HepG2 (cell line): Measurements from ENCODE around the gene ARHGEF10L. TPM values are rescaled to one million over a fixed set of nuclear protein-coding genes. Genes with fewer than 3 reads are reported as not detected.

Source experiments
- ATAC-seq: fragments of 200-7000 bp; cut with Tn5 transposase; 3 replicates; pipeline ENCODE4 v1.9.1; 2020; ENCODE audit warnings: mild to moderate bottlenecking, moderate library complexity
- BruUV-seq: library from RNA; stranded (reverse); fragments of 400-500 nt; replicated peaks from 2 replicates; lab custom pipeline; 2021; lab: Mats Ljungman, UMichigan
- CTCF ChIA-PET: fragments of 300-600 bp; formaldehyde crosslinking; extraction: SDS; loops from one replicate; lab custom pipeline; 2021; ENCODE audit warnings: low total read pairs, inconsistent platforms, low intra/inter-chr PET ratio; lab: Yijun Ruan, JAX
- POLR2A ChIA-PET: fragments of 350-600 bp; sonication (Branson Sonifier 250); formaldehyde crosslinking; loops from one replicate; lab custom pipeline; 2020; ENCODE audit warnings: antibody characterized with exemption, inconsistent platforms; lab: Yijun Ruan, JAX
- DNase-seq: peaks from one replicate; pipeline ENCODE4 v3.0.0-alpha.2; 2015; ENCODE audit warnings: low spot score
- FAIRE-seq: peaks from 3 replicates; lab custom pipeline; 2011; peaks lifted over from hg19 to GRCh38; lab: Jason Lieb, UNC
- H2AFZ ChIP-seq: one replicate; pipeline ENCODE4 v1.6.1; 2011; ENCODE audit warnings: low read length, inconsistent platforms
- H3K27ac ChIP-seq: fragments of 300-600 bp; 3 replicates; pipeline ENCODE4 v1.8.0; 2011; ENCODE audit warnings: mixed run types, mild to moderate bottlenecking, mixed read lengths, low read length, inconsistent platforms; ENCODE audit not compliant: insufficient read depth; ENCODE audit errors: extremely low read length
- H3K27me3 ChIP-seq, 2 experiments: fragments of 200-600 bp in 1 of 2; 2 replicates in 1 of 2; 3 replicates in 1 of 2; pipeline versions ENCODE4 v1.6.0 to v1.8.0; 2011; ENCODE audit warnings: low read length in 2 of 2, mild to moderate bottlenecking in 2 of 2, moderate library complexity in 2 of 2, inconsistent platforms in 1 of 2; ENCODE audit not compliant: insufficient read depth in 2 of 2, control insufficient read depth in 1 of 2
- H3K36me3 ChIP-seq, 2 experiments: fragments of 200-600 bp in 1 of 2; replicated peaks in 1 of 2; 2 replicates in 1 of 2; 3 replicates in 1 of 2; pipeline versions ENCODE4 v1.5.1 to v1.8.0; 2011; ENCODE audit warnings: low read length in 2 of 2, inconsistent platforms in 1 of 2; ENCODE audit not compliant: insufficient read depth in 2 of 2, control insufficient read depth in 1 of 2
- H3K4me1 ChIP-seq: 2 replicates; pipeline ENCODE4 v1.5.1; 2012; ENCODE audit warnings: low read length, inconsistent platforms; ENCODE audit not compliant: insufficient read depth
- H3K4me2 ChIP-seq: 2 replicates; pipeline ENCODE4 v1.6.0; 2011; ENCODE audit warnings: low read depth, low read length, inconsistent platforms
- H3K4me3 ChIP-seq, 3 experiments: fragments of 200-600 bp in 1 of 3; sonication (generic), shearing (Covaris generic) in 1 of 3; replicated peaks in 1 of 3; 2 replicates each; pipeline ENCODE4 v1.5.1; 2011 to 2016; ENCODE audit warnings: low read length in 3 of 3, inconsistent platforms in 2 of 3, low read depth in 2 of 3, mild to moderate bottlenecking in 2 of 3, control low read depth in 1 of 3, mixed read lengths in 1 of 3; ENCODE audit not compliant: insufficient read depth in 1 of 3
- H3K79me2 ChIP-seq: one replicate; pipeline ENCODE4 v1.6.1; 2011; ENCODE audit warnings: low read length, inconsistent platforms; ENCODE audit not compliant: insufficient read depth
- H3K9ac ChIP-seq: 2 replicates; pipeline ENCODE4 v1.6.0; 2011; ENCODE audit warnings: mild to moderate bottlenecking, low read depth, low read length, inconsistent platforms; ENCODE audit not compliant: insufficient read depth
- H3K9me3 ChIP-seq: 2 replicates; pipeline ENCODE4 v1.5.1; 2012; ENCODE audit warnings: mild to moderate bottlenecking, low read length
- H4K20me1 ChIP-seq: 2 replicates; pipeline ENCODE4 v1.6.0; 2011; ENCODE audit warnings: inconsistent platforms, mild to moderate bottlenecking, low read length, moderate library complexity; ENCODE audit not compliant: insufficient read depth
- ATF7 ChIP-seq, 2 experiments: fragments of 450-650 bp in 1 of 2; sonication (generic) in 1 of 2; formaldehyde crosslinking in 1 of 2; IDR thresholded peaks; 2 replicates each; pipeline versions ENCODE4 v1.4.0 to v1.6.1; 2016 to 2020; ENCODE audit warnings: antibody characterized with exemption in 1 of 2, mild to moderate bottlenecking in 1 of 2, missing genetic modification reagents in 1 of 2
- FOXA3 ChIP-seq: IDR thresholded peaks from 2 replicates; pipeline ENCODE4 v1.6.1; 2016; ENCODE audit warnings: missing genetic modification reagents, missing compliant biosample characterization
- HDAC2 ChIP-seq: sonication (generic); formaldehyde crosslinking; IDR thresholded peaks from 2 replicates; pipeline ENCODE4 v1.4.0; 2020; ENCODE audit warnings: missing genetic modification reagents
- HNF4A ChIP-seq: sonication (generic); formaldehyde crosslinking; IDR thresholded peaks from 2 replicates; pipeline ENCODE4 v1.4.0; 2020; ENCODE audit warnings: missing genetic modification reagents
- HNF4G ChIP-seq, 2 experiments: sonication (generic) in 1 of 2; formaldehyde crosslinking in 1 of 2; IDR thresholded peaks; 2 replicates each; pipeline versions ENCODE4 v1.4.0 to v1.6.1; 2011 to 2020; ENCODE audit warnings: borderline replicate concordance in 2 of 2, low read depth in 2 of 2, mild to moderate bottlenecking in 2 of 2, low read length in 1 of 2, missing genetic modification reagents in 1 of 2, moderate library complexity in 1 of 2
- HOXA3 ChIP-seq: sonication (generic); formaldehyde crosslinking; IDR thresholded peaks from 2 replicates; pipeline ENCODE4 v1.5.0; 2020; ENCODE audit warnings: missing genetic modification reagents
- LCORL ChIP-seq, 2 experiments: fragments of 450-650 bp in 1 of 2; sonication (generic) in 1 of 2; formaldehyde crosslinking in 1 of 2; IDR thresholded peaks; 2 replicates each; pipeline versions ENCODE4 v1.5.0 to v1.6.1; 2017 to 2020; ENCODE audit warnings: antibody characterized with exemption in 1 of 2, missing genetic modification reagents in 1 of 2
- NCOR1 ChIP-seq: fragments of 200-600 bp; sonication (generic); IDR thresholded peaks from 2 replicates; pipeline ENCODE4 v1.7.0; 2017; ENCODE audit warnings: antibody characterized with exemption, low read length, borderline replicate concordance
- RARA ChIP-seq: IDR thresholded peaks from 2 replicates; pipeline ENCODE4 v1.6.1; 2016; ENCODE audit warnings: missing genetic modification reagents, missing compliant biosample characterization
- RXRA ChIP-seq: sonication (generic); formaldehyde crosslinking; IDR thresholded peaks from 2 replicates; pipeline ENCODE4 v1.5.1; 2020; ENCODE audit warnings: missing genetic modification reagents
- TEAD3 ChIP-seq: optimal IDR thresholded peaks from 2 replicates; pipeline ENCODE3; 2016; ENCODE audit warnings: borderline replicate concordance
- XRCC5 ChIP-seq: fragments of 200-400 bp; formaldehyde crosslinking; optimal IDR thresholded peaks from 2 replicates; pipeline ENCODE3; 2017; ENCODE audit warnings: mild to moderate bottlenecking, low read length
- ZBTB21 ChIP-seq: sonication (generic); formaldehyde crosslinking; IDR thresholded peaks from 2 replicates; pipeline ENCODE4 v1.4.0; 2020; ENCODE audit warnings: missing genetic modification reagents
- ZFP37 ChIP-seq: sonication (generic); formaldehyde crosslinking; IDR thresholded peaks from 2 replicates; pipeline ENCODE4 v1.4.0; 2020; ENCODE audit warnings: missing genetic modification reagents, borderline replicate concordance
- ZNF614 ChIP-seq: IDR thresholded peaks from 2 replicates; pipeline ENCODE4 v1.6.1; 2018; ENCODE audit warnings: missing biosample characterization, missing genetic modification reagents, inconsistent platforms, borderline replicate concordance
- WGBS: methylation state at CpG from one replicate; pipeline ENCODE4 v1.1.6; 2017; ENCODE audit warnings: low lambda C conversion rate; 5-methylcytosine and 5-hydroxymethylcytosine counted together
- in situ Hi-C: cut with HindIII; loops from 2 replicates; pipeline ENCODE4 v1.10.0; 2017; ENCODE audit warnings: low pct_unique_long_range_greater_than_20kb; ENCODE audit not compliant: extremely low pct_ligation_motif_present
- intact Hi-C: fragments of 100-400 bp; cut with micrococcal nuclease; formaldehyde crosslinking; loops from one replicate; pipeline ENCODE4 v1.10.0; 2022; ENCODE audit not compliant: unreplicated experiment
- polyA plus RNA-seq, 8 experiments: library from polyadenylated mRNA; depleted of rRNA in 3 of 8; stranded (reverse) in 7 of 8; unstranded in 1 of 8; fragments of >200 nt; fragmentation: Illumina TruSeq in 4 of 8; extraction: Trizol in 4 of 8; gene quantifications; 2 replicates each; pipeline versions ENCODE4 v1.2.1 to v1.2.3, GENCODE V29; 2011 to 2016; ENCODE audit warnings: low read depth in 4 of 8, missing spikeins in 1 of 8, mixed read lengths in 1 of 8; ENCODE audit not compliant: insufficient read depth in 1 of 8
- total RNA-seq, 5 experiments: library from RNA; depleted of rRNA; stranded (reverse); fragments of >200 nt; fragmentation: Illumina TruSeq; extraction: Trizol; gene quantifications; 2 replicates each; pipeline ENCODE4 v1.2.3, GENCODE V29; 2016; ENCODE audit warnings: low read depth in 1 of 5
- TF ChIP-seq, protein P1 (sequence below): IDR thresholded peaks from 2 replicates; pipeline ENCODE4 v1.6.1; 2016; ENCODE audit warnings: low read depth, control low read depth
- TF ChIP-seq, protein P2 (sequence below), 2 experiments: sonication (generic) in 1 of 2; formaldehyde crosslinking in 1 of 2; IDR thresholded peaks; 2 replicates each; pipeline versions ENCODE4 v1.6.1 to v1.9.0; 2014 to 2022; ENCODE audit warnings: antibody characterized with exemption in 1 of 2, borderline replicate concordance in 1 of 2, inconsistent platforms in 1 of 2, low read depth in 1 of 2, missing genetic modification reagents in 1 of 2

ARHGEF10L gene
- total and polyA plus RNA-seq, 2 of the 13 experiments (the other 11 are each of a cell fraction or from before 2014, with no cell fraction given) = 46.5 to 78.3 TPM

DNA sequence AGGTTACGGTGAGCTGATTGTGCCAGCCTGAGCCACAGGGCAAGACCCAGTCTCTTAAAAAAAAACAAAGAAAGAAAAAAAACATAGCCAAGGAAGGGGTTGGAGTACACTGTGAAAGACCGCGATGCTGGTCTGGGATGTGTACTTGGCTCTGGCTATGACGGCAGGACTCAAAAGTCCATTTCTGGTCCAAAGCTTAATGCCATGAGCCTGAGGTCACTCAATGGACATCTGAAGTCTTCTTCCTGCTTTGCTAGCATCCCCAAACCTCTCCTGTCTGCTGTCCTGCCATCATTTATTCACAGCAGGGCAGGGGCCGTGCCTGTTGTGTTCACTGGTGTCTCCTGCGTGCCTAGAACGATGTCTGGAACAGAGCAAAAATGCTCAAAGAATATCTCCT is 1.5 kb upstream of the ARHGEF10L start:
- ChIA-PET CTCF (no interaction called here), POLR2A (interaction anchor here (1.4 to 2.1 kb wide), 3 partner anchors 31 to 50 kb away, joined by 3 to 10 read pairs (median 5); no protein-coding TSS in a partner anchor)
- H3K9ac ChIP-seq = no peak overlapping the region
- peak overlapping the region; percentile 68 for H3K4me2 ChIP-seq
- peaks cover 3% of the 10 kb centered on the region for H3K79me2 ChIP-seq
- H3K9me3 ChIP-seq = no peaks in the 10 kb centered on the region
- ATAC-seq = peak; percentile 78
- DNase-seq = peak; percentile 70
- BruUV-seq = no TSS peak
- WGBS = 5% methylated on average over 7 of the region's 7 CpGs
- peaks cover 48% of the 10 kb centered on the region for H3K4me1 ChIP-seq
- H3K27me3 ChIP-seq = peaks cover 1 to 15% of the 10 kb centered on the region in 2 experiments; a peak in 2 of 5 replicates
- FAIRE-seq = peak; percentile 34
- no peak overlapping the region for H3K27ac ChIP-seq
- H3K36me3 ChIP-seq = no peaks in the 10 kb centered on the region
- peak overlapping the region in 1 of 3 experiments; percentile 7; a peak in 1 of 6 replicates for H3K4me3 ChIP-seq
- intact Hi-C loops = loop anchor here (2.0 kb wide), 1 partner anchor 45 kb away; no protein-coding TSS in a partner anchor
- H2AFZ ChIP-seq = no peak overlapping the region
- H4K20me1 ChIP-seq = no peaks in the 10 kb centered on the region
- in situ Hi-C loops = no loop called here
- TF ChIP-seq RARA (peak; percentile 53), ZBTB21 (CRISPR knock-in tag) (peak; percentile 61; the same call in 1 of the 2 replicates), HNF4G (IDR thresholded peaks at IDR 0.05; ENCODE audit: borderline replicate concordance, low read depth, low read length) (peak; percentile 63; the same call in 1 of the 2 replicates), HNF4G (CRISPR knock-in tag; IDR thresholded peaks at IDR 0.05; ENCODE audit: borderline replicate concordance, low read depth) (no peak; the same call in 1 of the 2 replicates), HDAC2 (CRISPR knock-in tag) (peak; percentile 21; the same call in 1 of the 2 replicates), HNF4A (peak; percentile 72), ZNF614 (no peak), XRCC5 (no peak), NCOR1 (peak; percentile 47; the same call in 1 of the 2 replicates), LCORL (IDR thresholded peaks at IDR 0.05) (no peak), LCORL (CRISPR knock-in tag; IDR thresholded peaks at IDR 0.05) (peak; percentile 28; the same call in 1 of the 2 replicates), ZFP37 (CRISPR knock-in tag) (no peak), TEAD3 (CRISPR knock-in tag) (peak; percentile 45), RXRA (CRISPR knock-in tag) (peak; percentile 37; the same call in 1 of the 2 replicates), HOXA3 (CRISPR knock-in tag) (peak; percentile 21; the same call in 1 of the 2 replicates), FOXA3 (CRISPR knock-in tag) (no peak), ATF7 (IDR thresholded peaks at IDR 0.05) (peak; percentile 23; the same call in 1 of the 2 replicates), ATF7 (CRISPR knock-in tag; IDR thresholded peaks at IDR 0.05) (no peak)
- TF ChIP-seq, protein P1, sequence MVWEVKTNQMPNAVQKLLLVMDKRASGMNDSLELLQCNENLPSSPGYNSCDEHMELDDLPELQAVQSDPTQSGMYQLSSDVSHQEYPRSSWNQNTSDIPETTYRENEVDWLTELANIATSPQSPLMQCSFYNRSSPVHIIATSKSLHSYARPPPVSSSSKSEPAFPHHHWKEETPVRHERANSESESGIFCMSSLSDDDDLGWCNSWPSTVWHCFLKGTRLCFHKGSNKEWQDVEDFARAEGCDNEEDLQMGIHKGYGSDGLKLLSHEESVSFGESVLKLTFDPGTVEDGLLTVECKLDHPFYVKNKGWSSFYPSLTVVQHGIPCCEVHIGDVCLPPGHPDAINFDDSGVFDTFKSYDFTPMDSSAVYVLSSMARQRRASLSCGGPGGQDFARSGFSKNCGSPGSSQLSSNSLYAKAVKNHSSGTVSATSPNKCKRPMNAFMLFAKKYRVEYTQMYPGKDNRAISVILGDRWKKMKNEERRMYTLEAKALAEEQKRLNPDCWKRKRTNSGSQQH (CRISPR knock-in tag) = 0 out of 2 replicates have a peak, but pooled peaks have one; percentile 36
- TF ChIP-seq, protein P2, sequence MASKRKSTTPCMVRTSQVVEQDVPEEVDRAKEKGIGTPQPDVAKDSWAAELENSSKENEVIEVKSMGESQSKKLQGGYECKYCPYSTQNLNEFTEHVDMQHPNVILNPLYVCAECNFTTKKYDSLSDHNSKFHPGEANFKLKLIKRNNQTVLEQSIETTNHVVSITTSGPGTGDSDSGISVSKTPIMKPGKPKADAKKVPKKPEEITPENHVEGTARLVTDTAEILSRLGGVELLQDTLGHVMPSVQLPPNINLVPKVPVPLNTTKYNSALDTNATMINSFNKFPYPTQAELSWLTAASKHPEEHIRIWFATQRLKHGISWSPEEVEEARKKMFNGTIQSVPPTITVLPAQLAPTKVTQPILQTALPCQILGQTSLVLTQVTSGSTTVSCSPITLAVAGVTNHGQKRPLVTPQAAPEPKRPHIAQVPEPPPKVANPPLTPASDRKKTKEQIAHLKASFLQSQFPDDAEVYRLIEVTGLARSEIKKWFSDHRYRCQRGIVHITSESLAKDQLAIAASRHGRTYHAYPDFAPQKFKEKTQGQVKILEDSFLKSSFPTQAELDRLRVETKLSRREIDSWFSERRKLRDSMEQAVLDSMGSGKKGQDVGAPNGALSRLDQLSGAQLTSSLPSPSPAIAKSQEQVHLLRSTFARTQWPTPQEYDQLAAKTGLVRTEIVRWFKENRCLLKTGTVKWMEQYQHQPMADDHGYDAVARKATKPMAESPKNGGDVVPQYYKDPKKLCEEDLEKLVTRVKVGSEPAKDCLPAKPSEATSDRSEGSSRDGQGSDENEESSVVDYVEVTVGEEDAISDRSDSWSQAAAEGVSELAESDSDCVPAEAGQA (IDR thresholded peaks at IDR 0.05; ENCODE audit: low read depth) = 0 out of 2 replicates have a peak, but pooled peaks have one; percentile 12
- TF ChIP-seq, protein P2 (CRISPR knock-in tag; IDR thresholded peaks at IDR 0.05; ENCODE audit: borderline replicate concordance) = no peak
